Neural progenitor cell (in vitro differentiated cells): ENCODE results near the gene HSD17B14. TPM values are rescaled to one million over a fixed set of nuclear protein-coding genes. Genes with fewer than 3 reads are reported as not detected.

Experiments
- DNase-seq: peaks from one replicate; pipeline ENCODE4 v3.0.0-alpha.2; 2016; ENCODE audit warnings: low spot score
- H2AFZ ChIP-seq: fragments of 200-600 bp; sonication (generic); replicated peaks from 2 replicates; pipeline ENCODE4 v1.6.1; 2016; ENCODE audit warnings: antibody characterized with exemption
- H3F3A ChIP-seq: fragments of 200-600 bp; sonication (generic); 2 replicates; pipeline ENCODE4 v1.6.1; 2016; ENCODE audit warnings: antibody characterized with exemption, low read depth
- H3K27ac ChIP-seq: fragments of 200-600 bp; sonication (generic); 2 replicates; pipeline ENCODE4 v1.5.1; 2016; ENCODE audit warnings: mild to moderate bottlenecking
- H3K27me3 ChIP-seq: fragments of 200-600 bp; sonication (generic); 2 replicates; pipeline ENCODE4 v1.6.1; 2016; ENCODE audit warnings: mild to moderate bottlenecking, moderate library complexity
- H3K36me3 ChIP-seq: fragments of 200-600 bp; sonication (generic); 2 replicates; pipeline ENCODE4 v1.5.1; 2016
- H3K4me1 ChIP-seq: fragments of 200-600 bp; sonication (generic); 2 replicates; pipeline ENCODE4 v1.6.1; 2016; ENCODE audit warnings: mixed run types
- H3K4me2 ChIP-seq: fragments of 200-600 bp; sonication (generic); 2 replicates; pipeline ENCODE4 v1.6.1; 2016
- H3K4me3 ChIP-seq: fragments of 200-600 bp; sonication (generic); 2 replicates; pipeline ENCODE4 v1.5.1; 2016
- H3K79me2 ChIP-seq: fragments of 200-600 bp; sonication (generic); 2 replicates; pipeline ENCODE4 v1.6.1; 2016; ENCODE audit warnings: low read depth
- H3K9ac ChIP-seq: fragments of 200-600 bp; sonication (generic); 2 replicates; pipeline ENCODE4 v1.6.1; 2016
- H3K9me3 ChIP-seq: fragments of 200-600 bp; sonication (generic); 2 replicates; pipeline ENCODE4 v1.5.1; 2016; ENCODE audit warnings: low read depth
- H4K20me1 ChIP-seq: fragments of 200-600 bp; sonication (generic); 2 replicates; pipeline ENCODE4 v1.6.1; 2016; ENCODE audit warnings: low read depth
- H3K27ac Mint-ChIP-seq: 3 replicates; pipeline ENCODE4 v1.8.0; 2021; ENCODE audit warnings: mixed read lengths
- H3K27me3 Mint-ChIP-seq: 2 replicates; pipeline ENCODE4 v1.8.0; 2022; ENCODE audit warnings: low read depth, mild to moderate bottlenecking, inconsistent platforms, moderate library complexity, mixed read lengths; ENCODE audit not compliant: insufficient read depth
- H3K36me3 Mint-ChIP-seq: 3 replicates; pipeline ENCODE4 v1.8.0; 2021; ENCODE audit warnings: mixed read lengths
- H3K4me1 Mint-ChIP-seq: 3 replicates; pipeline ENCODE4 v1.8.0; 2021; ENCODE audit warnings: mixed read lengths
- H3K4me3 Mint-ChIP-seq: 3 replicates; pipeline ENCODE4 v1.8.0; 2021; ENCODE audit warnings: mild to moderate bottlenecking, moderate library complexity, mixed read lengths
- H3K9me3 Mint-ChIP-seq: 3 replicates; pipeline ENCODE4 v1.8.0; 2020; ENCODE audit warnings: mixed read lengths
- EZH2 ChIP-seq: fragments of 200-600 bp; sonication (generic); IDR thresholded peaks from 2 replicates; pipeline ENCODE4 v1.6.1; 2017; ENCODE audit warnings: antibody characterized with exemption, mild to moderate bottlenecking, moderate library complexity
- EZH2phosphoT487 ChIP-seq: fragments of 200-600 bp; sonication (generic); IDR thresholded peaks from 2 replicates; pipeline ENCODE4 v1.6.1; 2017; ENCODE audit warnings: antibody characterized with exemption
- total RNA-seq: library from RNA; depleted of rRNA; stranded (reverse); fragments of >200 nt; gene quantifications from 2 replicates; pipeline ENCODE4 v1.2.3, GENCODE V29; 2015; ENCODE audit warnings: low replicate concordance
- TF ChIP-seq, protein P1 (sequence below): fragments of 200-600 bp; sonication (generic); IDR thresholded peaks from 2 replicates; pipeline ENCODE4 v1.5.1; 2017; ENCODE audit warnings: antibody characterized with exemption, mild to moderate bottlenecking

HSD17B14 gene
- total RNA-seq, 1 donor from 2014 or later: 11.2 TPM

DNA sequence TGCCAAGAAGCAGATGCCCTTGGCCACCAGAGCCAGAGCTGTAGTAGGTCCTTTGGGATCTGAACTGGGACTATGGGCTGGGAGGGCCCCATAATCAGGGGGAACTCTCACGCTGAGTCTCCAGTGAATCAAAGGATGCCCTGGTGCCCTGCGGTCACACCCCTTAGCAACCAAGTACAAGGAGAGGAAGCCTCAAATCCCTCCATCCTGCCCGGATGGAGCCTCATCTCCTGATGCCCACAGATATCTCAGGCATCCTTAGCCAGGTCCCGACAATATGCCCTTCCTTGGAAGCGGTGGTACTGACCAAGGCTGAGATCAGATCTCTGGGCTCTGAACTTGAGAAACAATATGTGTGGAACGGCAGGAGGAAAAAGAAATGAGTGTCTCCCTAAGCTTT is 30.4 kb upstream of the HSD17B14 start:
- H3K4me3 Mint-ChIP-seq: peak overlapping the region; percentile 73
- no peak for TF ChIP-seq EZH2phosphoT487
- no peak for TF ChIP-seq EZH2
- no peaks in the 10 kb centered on the region for H3K36me3 ChIP-seq
- H3K9me3 Mint-ChIP-seq: no peaks in the 10 kb centered on the region
- H3K9me3 ChIP-seq: no peaks in the 10 kb centered on the region
- peaks cover 12% of the 10 kb centered on the region for H3K36me3 Mint-ChIP-seq
- H2AFZ ChIP-seq: no peak overlapping the region
- DNase-seq: no peak
- no peaks in the 10 kb centered on the region for H4K20me1 ChIP-seq
- H3K4me2 ChIP-seq: no peak overlapping the region
- H3F3A ChIP-seq: peaks cover 17% of the 10 kb centered on the region
- H3K9ac ChIP-seq: no peak overlapping the region
- H3K27ac ChIP-seq: no peak overlapping the region
- peaks cover 35% of the 10 kb centered on the region for H3K4me1 Mint-ChIP-seq
- no peaks in the 10 kb centered on the region for H3K27me3 Mint-ChIP-seq
- no peaks in the 10 kb centered on the region for H3K79me2 ChIP-seq
- peaks cover 23% of the 10 kb centered on the region for H3K4me1 ChIP-seq
- H3K4me3 ChIP-seq: no peak overlapping the region
- H3K27ac Mint-ChIP-seq: peak overlapping the region; percentile 89
- no peaks in the 10 kb centered on the region for H3K27me3 ChIP-seq

DNA sequence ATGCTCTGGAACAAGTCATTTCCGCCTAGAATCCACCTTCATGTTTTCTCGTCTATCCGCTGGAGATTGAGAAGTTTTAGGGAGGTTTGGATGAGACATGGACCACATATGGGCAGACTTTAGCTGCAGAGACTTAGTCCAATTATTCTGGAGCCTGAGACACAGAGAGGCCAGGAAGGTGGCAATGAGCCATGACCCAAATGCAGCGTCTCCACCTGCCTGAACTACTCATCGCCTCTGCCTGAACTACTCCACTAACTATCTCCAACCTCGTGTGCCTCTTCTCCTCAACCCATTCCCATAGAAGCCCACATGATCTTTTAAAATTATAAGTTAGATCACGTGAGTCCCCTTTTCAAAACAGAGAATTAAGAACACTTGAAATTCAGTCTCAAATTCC is 26.5 kb upstream of the HSD17B14 start:
- no peaks in the 10 kb centered on the region for H3K36me3 ChIP-seq
- H3K4me1 Mint-ChIP-seq: peaks cover 38% of the 10 kb centered on the region
- H3K4me1 ChIP-seq: peaks cover 14% of the 10 kb centered on the region
- peaks cover 30% of the 10 kb centered on the region for H3K36me3 Mint-ChIP-seq
- no peaks in the 10 kb centered on the region for H3K79me2 ChIP-seq
- no peak overlapping the region for H3K4me2 ChIP-seq
- peak overlapping the region; percentile 19 for H3K27ac Mint-ChIP-seq
- H3K9me3 ChIP-seq: no peaks in the 10 kb centered on the region
- no peaks in the 10 kb centered on the region for H3K27me3 ChIP-seq
- no peak overlapping the region for H3K9ac ChIP-seq
- H3K27ac ChIP-seq: no peak overlapping the region
- H2AFZ ChIP-seq: no peak overlapping the region
- H3K4me3 Mint-ChIP-seq: no peak overlapping the region
- no peak overlapping the region for H3K4me3 ChIP-seq
- no peaks in the 10 kb centered on the region for H4K20me1 ChIP-seq
- no peak for TF ChIP-seq EZH2phosphoT487
- no peak for TF ChIP-seq EZH2
- TF ChIP-seq, protein P1, sequence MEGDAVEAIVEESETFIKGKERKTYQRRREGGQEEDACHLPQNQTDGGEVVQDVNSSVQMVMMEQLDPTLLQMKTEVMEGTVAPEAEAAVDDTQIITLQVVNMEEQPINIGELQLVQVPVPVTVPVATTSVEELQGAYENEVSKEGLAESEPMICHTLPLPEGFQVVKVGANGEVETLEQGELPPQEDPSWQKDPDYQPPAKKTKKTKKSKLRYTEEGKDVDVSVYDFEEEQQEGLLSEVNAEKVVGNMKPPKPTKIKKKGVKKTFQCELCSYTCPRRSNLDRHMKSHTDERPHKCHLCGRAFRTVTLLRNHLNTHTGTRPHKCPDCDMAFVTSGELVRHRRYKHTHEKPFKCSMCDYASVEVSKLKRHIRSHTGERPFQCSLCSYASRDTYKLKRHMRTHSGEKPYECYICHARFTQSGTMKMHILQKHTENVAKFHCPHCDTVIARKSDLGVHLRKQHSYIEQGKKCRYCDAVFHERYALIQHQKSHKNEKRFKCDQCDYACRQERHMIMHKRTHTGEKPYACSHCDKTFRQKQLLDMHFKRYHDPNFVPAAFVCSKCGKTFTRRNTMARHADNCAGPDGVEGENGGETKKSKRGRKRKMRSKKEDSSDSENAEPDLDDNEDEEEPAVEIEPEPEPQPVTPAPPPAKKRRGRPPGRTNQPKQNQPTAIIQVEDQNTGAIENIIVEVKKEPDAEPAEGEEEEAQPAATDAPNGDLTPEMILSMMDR: no peak
- H3K9me3 Mint-ChIP-seq: peaks cover 3% of the 10 kb centered on the region
- H3K27me3 Mint-ChIP-seq: peaks cover 5% of the 10 kb centered on the region
- no peak for DNase-seq
- peaks cover 3% of the 10 kb centered on the region for H3F3A ChIP-seq

DNA sequence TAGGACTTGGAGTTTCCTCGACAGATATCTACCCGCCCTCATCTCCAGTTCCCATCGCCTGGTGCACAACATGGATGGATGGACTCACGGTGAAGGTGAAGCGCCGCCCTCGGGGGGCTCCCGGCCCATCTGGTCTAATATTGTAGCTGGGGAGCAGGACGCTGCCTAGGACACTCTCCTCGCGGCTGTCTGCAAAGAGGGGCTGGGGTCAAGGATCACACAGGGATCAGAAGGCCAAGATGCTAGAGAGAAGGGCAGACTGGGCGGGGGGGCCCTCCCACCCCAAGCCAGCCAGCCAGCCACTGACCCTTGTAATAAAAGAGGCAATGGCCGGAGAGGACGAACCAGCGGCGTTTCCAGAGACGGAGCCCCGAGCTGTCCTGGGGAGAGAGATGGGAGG is 25.0 kb upstream of the HSD17B14 start:
- Histone ChIP-seq H3K27me3 (no peaks in the 10 kb centered on the region), H3K79me2 (no peaks in the 10 kb centered on the region), H3K9me3 (no peaks in the 10 kb centered on the region), H3K4me2 (no peak overlapping the region), H3K9ac (no peak overlapping the region), H4K20me1 (no peaks in the 10 kb centered on the region), H3K36me3 (no peaks in the 10 kb centered on the region), H3K4me3 (no peak overlapping the region), H3K27ac (no peak overlapping the region), H3F3A (peaks cover 10% of the 10 kb centered on the region), H3K4me1 (peaks cover 7% of the 10 kb centered on the region), H2AFZ (no peak overlapping the region)
- no peak for DNase-seq
- H3K9me3 Mint-ChIP-seq: peaks cover 3% of the 10 kb centered on the region
- H3K27me3 Mint-ChIP-seq: peaks cover 5% of the 10 kb centered on the region
- peak overlapping the region; percentile 83 for H3K27ac Mint-ChIP-seq
- H3K36me3 Mint-ChIP-seq: peaks cover 34% of the 10 kb centered on the region
- TF ChIP-seq, protein P1: no peak
- TF ChIP-seq EZH2: no peak
- TF ChIP-seq EZH2phosphoT487: no peak
- peak overlapping the region; percentile 43 for H3K4me3 Mint-ChIP-seq
- H3K4me1 Mint-ChIP-seq: peaks cover 32% of the 10 kb centered on the region

DNA sequence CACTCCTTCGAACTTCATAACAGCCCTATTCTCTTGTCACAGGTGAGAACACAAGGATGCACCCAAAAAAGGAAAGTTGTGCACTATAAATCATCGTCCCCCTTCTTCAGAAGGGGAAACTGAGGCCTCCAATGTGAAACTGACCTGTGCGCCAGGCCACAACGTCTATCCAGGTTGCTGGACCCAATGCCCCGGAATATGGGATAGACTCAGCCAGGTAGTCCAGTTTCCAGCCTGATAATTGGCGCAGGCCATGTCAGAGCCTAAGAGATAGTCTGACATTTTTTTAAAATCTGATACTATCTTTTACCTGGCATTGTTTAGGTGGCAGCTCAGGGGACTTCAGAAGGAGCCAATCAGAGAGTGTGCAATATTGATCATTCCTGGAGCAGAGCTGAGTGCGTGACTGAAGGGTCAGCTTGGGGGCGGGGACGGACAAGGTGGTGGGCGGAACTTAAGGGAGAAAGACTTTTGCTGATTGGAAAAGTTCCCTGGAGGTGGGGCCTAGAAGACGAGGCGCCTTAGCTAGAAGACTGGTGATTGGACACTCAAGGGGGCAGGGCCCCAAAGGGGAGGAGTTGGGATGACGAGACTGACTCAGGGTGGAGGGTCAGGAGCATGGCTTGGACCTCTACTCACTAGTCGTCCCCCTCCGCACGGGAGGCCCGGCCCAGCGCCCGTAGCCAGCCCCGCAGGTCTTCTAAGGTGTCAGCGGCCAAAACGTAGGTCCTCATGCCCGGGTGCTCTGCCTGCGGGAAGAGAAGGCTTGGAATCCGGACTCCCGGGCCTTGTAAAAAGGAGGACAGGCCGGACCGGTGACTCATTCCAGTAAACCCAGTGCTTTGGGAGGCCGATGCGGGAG is 23.7 kb upstream of the HSD17B14 start:
- peak overlapping the region; percentile 80 for H3K27ac Mint-ChIP-seq
- Histone ChIP-seq H3K9ac (no peak overlapping the region), H3K4me3 (no peak overlapping the region), H3F3A (peaks cover 10% of the 10 kb centered on the region), H3K4me1 (peaks cover 7% of the 10 kb centered on the region), H3K79me2 (no peaks in the 10 kb centered on the region), H3K36me3 (no peaks in the 10 kb centered on the region), H4K20me1 (no peaks in the 10 kb centered on the region), H2AFZ (no peak overlapping the region), H3K4me2 (no peak overlapping the region), H3K9me3 (no peaks in the 10 kb centered on the region), H3K27me3 (no peaks in the 10 kb centered on the region), H3K27ac (no peak overlapping the region)
- peaks cover 28% of the 10 kb centered on the region for H3K4me1 Mint-ChIP-seq
- H3K27me3 Mint-ChIP-seq: peaks cover 5% of the 10 kb centered on the region
- TF ChIP-seq EZH2 (no peak), EZH2phosphoT487 (no peak)
- TF ChIP-seq, protein P1: no peak
- H3K9me3 Mint-ChIP-seq: peaks cover 3% of the 10 kb centered on the region
- peaks cover 34% of the 10 kb centered on the region for H3K36me3 Mint-ChIP-seq
- DNase-seq: peak; percentile 37
- peak overlapping the region; percentile 55 for H3K4me3 Mint-ChIP-seq
